Measurements from ENCODE around the gene CXorf38. TPM values are rescaled to one million over a fixed set of nuclear protein-coding genes. Genes with fewer than 3 reads are reported as not detected.

The CXorf38 gene
- total RNA-seq, 4 donors from 2014 or later, result 3.6 to 29.1 (median 21.7) TPM

DNA sequence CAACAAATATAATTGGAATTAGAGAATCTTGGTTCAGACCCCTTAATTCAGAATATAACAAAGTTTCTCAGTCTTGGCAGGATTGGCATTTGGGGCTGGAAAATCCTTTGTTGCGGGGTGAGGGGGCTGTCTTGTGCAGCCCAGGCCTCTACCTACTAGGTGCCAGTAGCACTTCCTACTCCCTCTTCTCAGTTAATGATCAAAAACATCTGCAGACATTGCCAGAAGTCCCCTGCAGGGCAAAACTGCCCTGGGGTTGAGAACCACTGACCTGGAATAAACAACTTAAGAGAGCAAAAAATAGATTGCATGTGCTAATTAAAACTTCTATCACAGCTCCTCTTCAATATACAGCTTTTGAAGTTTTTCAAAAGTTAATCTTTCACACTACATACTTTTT, 36.7 kb upstream of the CXorf38 start:
- H3K36me3 ChIP-seq, result no peaks in the 10 kb centered on the region
- intact Hi-C loops (cut with DNase I; ENCODE audit: low total_unique reads), result no loop called here
- no peaks in the 10 kb centered on the region for H3K9me3 ChIP-seq
- H3K27me3 ChIP-seq, result no peaks in the 10 kb centered on the region
- H3K27ac ChIP-seq, result no peak overlapping the region
- TF ChIP-seq, protein P1, sequence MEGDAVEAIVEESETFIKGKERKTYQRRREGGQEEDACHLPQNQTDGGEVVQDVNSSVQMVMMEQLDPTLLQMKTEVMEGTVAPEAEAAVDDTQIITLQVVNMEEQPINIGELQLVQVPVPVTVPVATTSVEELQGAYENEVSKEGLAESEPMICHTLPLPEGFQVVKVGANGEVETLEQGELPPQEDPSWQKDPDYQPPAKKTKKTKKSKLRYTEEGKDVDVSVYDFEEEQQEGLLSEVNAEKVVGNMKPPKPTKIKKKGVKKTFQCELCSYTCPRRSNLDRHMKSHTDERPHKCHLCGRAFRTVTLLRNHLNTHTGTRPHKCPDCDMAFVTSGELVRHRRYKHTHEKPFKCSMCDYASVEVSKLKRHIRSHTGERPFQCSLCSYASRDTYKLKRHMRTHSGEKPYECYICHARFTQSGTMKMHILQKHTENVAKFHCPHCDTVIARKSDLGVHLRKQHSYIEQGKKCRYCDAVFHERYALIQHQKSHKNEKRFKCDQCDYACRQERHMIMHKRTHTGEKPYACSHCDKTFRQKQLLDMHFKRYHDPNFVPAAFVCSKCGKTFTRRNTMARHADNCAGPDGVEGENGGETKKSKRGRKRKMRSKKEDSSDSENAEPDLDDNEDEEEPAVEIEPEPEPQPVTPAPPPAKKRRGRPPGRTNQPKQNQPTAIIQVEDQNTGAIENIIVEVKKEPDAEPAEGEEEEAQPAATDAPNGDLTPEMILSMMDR (IDR thresholded peaks at IDR 0.05), result no peak
- TF ChIP-seq POLR2A (IDR thresholded peaks at IDR 0.05), result no peak
- no peak for DNase-seq
- no peaks in the 10 kb centered on the region for H3K4me1 ChIP-seq
- H3K4me3 ChIP-seq, result no peak overlapping the region

DNA sequence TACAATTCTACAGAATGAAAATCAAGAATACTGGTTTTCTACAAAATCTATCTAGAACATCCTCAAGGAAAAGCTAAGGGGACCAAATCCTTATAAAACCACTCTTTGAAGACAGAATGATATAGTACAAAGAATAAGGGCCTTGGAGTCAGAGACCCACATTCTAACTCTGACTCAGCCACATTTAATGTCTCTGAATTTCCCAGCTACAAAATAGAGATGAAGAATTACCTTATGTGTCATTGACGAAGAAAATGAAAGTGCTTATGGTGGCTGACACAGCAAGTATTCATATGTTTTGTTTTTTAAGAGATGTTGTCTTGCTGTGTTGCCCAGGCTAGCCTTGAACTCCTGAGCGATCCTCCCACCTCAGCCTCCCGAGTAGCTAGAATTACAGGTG, 35.9 kb upstream of the CXorf38 start:
- H3K27me3 ChIP-seq, result peaks cover 0 to 1% of the 10 kb centered on the region in 2 donors
- no peaks in the 10 kb centered on the region for H3K4me1 ChIP-seq

DNA sequence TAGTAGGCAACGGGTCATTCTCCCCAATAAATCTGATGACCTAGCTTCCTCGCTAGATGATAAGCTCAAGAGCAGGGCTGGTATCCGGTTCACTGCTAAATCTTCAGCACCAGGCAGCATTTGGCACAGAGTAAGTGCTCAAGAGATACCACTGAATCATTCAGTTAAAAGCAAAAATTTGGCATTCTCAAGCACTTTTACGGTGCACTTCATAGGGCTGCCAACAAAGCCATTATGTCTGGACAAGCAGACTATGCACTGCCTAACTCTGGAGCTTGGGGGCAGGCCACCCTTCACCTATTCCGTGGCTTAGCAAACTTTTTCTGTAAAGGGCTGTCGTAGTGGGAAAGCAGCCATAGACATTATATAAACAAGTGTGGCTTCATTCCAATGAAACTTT, 23.8 kb upstream of the CXorf38 start:
- Histone ChIP-seq H3K27ac (no peak overlapping the region), H3K27me3 (no peaks in the 10 kb centered on the region), H3K36me3 (no peaks in the 10 kb centered on the region), H3K4me3 (no peak overlapping the region), H3K4me1 (no peaks in the 10 kb centered on the region), H3K9me3 (no peaks in the 10 kb centered on the region)
- TF ChIP-seq, protein P1 (IDR thresholded peaks at IDR 0.05), result no peak
- TF ChIP-seq POLR2A (IDR thresholded peaks at IDR 0.05), result no peak
- intact Hi-C loops (cut with DNase I; ENCODE audit: low total_unique reads), result no loop called here
- no peak for DNase-seq

More for the DNA sequence above, 35.9 kb upstream of the CXorf38 start:
- Histone ChIP-seq H3K9me3 (no peaks in the 10 kb centered on the region), H3K27ac (no peak overlapping the region), H3K4me3 (no peak overlapping the region), H3K36me3 (no peaks in the 10 kb centered on the region)
- no peak for DNase-seq
- intact Hi-C loops (cut with DNase I; ENCODE audit: low total_unique reads), result no loop called here
- TF ChIP-seq POLR2A (IDR thresholded peaks at IDR 0.05), result no peak
- TF ChIP-seq, protein P1 (IDR thresholded peaks at IDR 0.05), result no peak

DNA sequence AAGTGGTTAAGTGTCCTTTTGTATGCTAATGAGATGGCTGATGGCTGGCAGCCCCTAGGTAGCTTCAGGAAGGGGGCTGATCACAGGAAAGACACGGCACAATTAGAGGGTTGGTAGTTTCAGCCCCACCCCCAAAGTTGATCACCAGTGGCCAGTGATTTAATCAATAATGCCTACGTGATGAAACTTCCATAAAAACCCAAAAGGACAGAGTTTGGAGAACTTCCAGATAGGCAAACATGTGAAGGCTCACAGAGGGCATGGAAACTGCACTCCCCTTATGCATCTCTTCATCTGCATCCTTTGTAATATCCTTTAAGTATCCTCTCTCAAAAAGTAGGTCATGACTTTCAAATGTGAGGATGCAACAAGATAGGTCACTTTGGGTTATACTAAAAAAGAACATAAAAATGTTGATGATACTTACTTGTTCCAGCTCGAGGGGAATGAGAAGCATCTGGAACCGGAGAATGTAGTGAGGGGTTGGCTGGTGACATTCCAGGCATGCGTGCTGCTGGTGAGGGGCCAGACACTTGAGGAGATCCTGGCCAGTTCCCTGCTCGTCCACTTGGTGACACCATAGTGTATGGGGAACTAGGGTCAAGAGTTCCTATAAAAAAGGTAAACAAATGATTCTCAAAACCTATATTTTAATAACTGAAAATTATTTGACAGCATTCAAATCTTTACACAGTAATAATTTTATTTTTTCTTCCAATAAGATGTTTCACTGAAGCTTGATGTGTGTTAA, 16.7 kb upstream of the CXorf38 start:
- Histone ChIP-seq H3K27ac (no peak overlapping the region), H3K4me1 (no peaks in the 10 kb centered on the region), H3K36me3 (no peaks in the 10 kb centered on the region), H3K9me3 (no peaks in the 10 kb centered on the region), H3K4me3 (no peak overlapping the region), H3K27me3 (peaks cover 0 to 2% of the 10 kb centered on the region in 2 donors)
- TF ChIP-seq, protein P1 (IDR thresholded peaks at IDR 0.05), result no peak
- TF ChIP-seq POLR2A (IDR thresholded peaks at IDR 0.05), result no peak
- DNase-seq, result no peak
- intact Hi-C loops (cut with DNase I; ENCODE audit: low total_unique reads), result no loop called here

DNA sequence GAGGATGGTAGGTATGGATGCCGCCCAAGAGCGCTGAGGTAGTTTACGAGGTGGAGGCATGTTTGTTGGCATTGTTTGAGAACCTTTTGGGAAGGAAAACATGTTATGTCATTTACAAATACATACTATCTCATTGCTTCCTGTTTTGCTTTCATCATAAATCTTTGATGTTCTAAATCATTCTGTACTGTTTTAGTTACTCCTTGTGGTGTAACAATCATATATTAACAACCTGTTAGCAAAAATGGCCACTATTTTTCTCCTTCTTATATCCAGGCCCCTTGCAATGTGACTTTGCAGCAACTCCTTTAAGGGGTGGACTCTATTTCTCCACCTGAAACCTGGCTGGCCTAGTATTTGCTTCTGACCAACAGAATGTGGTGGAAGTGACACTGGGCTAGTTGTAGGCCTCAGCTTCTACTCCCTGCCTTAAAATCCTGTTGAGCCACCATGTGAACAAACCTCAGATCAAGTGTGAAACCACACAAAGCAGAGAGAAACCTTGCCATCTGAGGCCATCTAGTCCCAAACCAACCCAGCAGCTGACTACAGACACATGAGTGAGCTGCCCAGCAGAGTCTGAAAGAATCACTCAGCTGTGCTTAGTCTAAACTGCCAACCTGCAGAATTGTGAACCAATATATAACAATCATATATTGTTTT, 15.8 kb upstream of the CXorf38 start:
- Histone ChIP-seq H3K4me1 (no peaks in the 10 kb centered on the region), H3K9me3 (no peaks in the 10 kb centered on the region), H3K4me3 (no peak overlapping the region), H3K36me3 (no peaks in the 10 kb centered on the region), H3K27me3 (peaks cover 0 to 2% of the 10 kb centered on the region in 2 donors), H3K27ac (no peak overlapping the region)
- intact Hi-C loops (cut with DNase I; ENCODE audit: low total_unique reads), result no loop called here
- TF ChIP-seq, protein P1 (IDR thresholded peaks at IDR 0.05), result no peak
- no peak for TF ChIP-seq POLR2A (IDR thresholded peaks at IDR 0.05)
- no peak for DNase-seq

Measured in uterus (tissue), 4 donors.